Effector memory CD4-positive, alpha-beta T cell (primary cell): ENCODE results near the gene SRPRB.

Experiments used
- DNase-seq, 3 donors: peaks; one replicate each; pipeline ENCODE4 v3.0.0-alpha.2; 2020
- H3K27ac ChIP-seq: 2 replicates; pipeline ENCODE4 v1.7.0; 2013; ENCODE audit warnings: mild to moderate bottlenecking, low read length, moderate library complexity; ENCODE audit not compliant: insufficient read depth, poor library complexity, severe bottlenecking
- H3K27me3 ChIP-seq: replicated peaks from 2 replicates; pipeline ENCODE4 v1.7.0; 2013; ENCODE audit warnings: mild to moderate bottlenecking, low read length; ENCODE audit not compliant: insufficient read depth, control insufficient read depth, poor library complexity, severe bottlenecking
- H3K36me3 ChIP-seq: 2 replicates; pipeline ENCODE4 v1.7.0; 2013; ENCODE audit warnings: mild to moderate bottlenecking, low read length, moderate library complexity; ENCODE audit not compliant: control insufficient read depth, insufficient read depth
- H3K4me1 ChIP-seq: 2 replicates; pipeline ENCODE4 v1.7.0; 2013; ENCODE audit warnings: low read length, mild to moderate bottlenecking; ENCODE audit not compliant: control insufficient read depth, insufficient read depth, poor library complexity, severe bottlenecking
- H3K4me3 ChIP-seq: 2 replicates; pipeline ENCODE4 v1.7.0; 2013; ENCODE audit warnings: low read length, low read depth, mild to moderate bottlenecking; ENCODE audit not compliant: insufficient read depth, poor library complexity, severe bottlenecking
- H3K9me3 ChIP-seq: 2 replicates; pipeline ENCODE4 v1.7.0; 2013; ENCODE audit warnings: mild to moderate bottlenecking, low read length, moderate library complexity; ENCODE audit not compliant: control insufficient read depth

Gene SRPRB

GRCh38 chr3:133762539-133762938 lies 43.1 kb upstream of the SRPRB start:
- H3K27me3 ChIP-seq, result no peaks in the 10 kb centered on the region
- no peak for DNase-seq
- no peaks in the 10 kb centered on the region for H3K4me1 ChIP-seq
- no peaks in the 10 kb centered on the region for H3K36me3 ChIP-seq
- no peaks in the 10 kb centered on the region for H3K9me3 ChIP-seq
- H3K4me3 ChIP-seq, result no peak overlapping the region
- H3K27ac ChIP-seq, result no peak overlapping the region

- H3K4me3 ChIP-seq, result no peak overlapping the region
- H3K4me1 ChIP-seq, result no peaks in the 10 kb centered on the region
- H3K36me3 ChIP-seq, result no peaks in the 10 kb centered on the region
- DNase-seq, result no peak
- H3K27ac ChIP-seq, result no peak overlapping the region
- no peaks in the 10 kb centered on the region for H3K9me3 ChIP-seq
- no peaks in the 10 kb centered on the region for H3K27me3 ChIP-seq
Measured at GRCh38 chr3:133763797-133764683, 41.6 kb upstream of the SRPRB start.

GRCh38 chr3:133765256-133765655 lies 40.4 kb upstream of the SRPRB start:
- H3K36me3 ChIP-seq, result no peaks in the 10 kb centered on the region
- no peak overlapping the region for H3K27ac ChIP-seq
- no peaks in the 10 kb centered on the region for H3K4me1 ChIP-seq
- no peaks in the 10 kb centered on the region for H3K9me3 ChIP-seq
- DNase-seq, result no peak
- H3K27me3 ChIP-seq, result no peaks in the 10 kb centered on the region
- H3K4me3 ChIP-seq, result no peak overlapping the region

- no peak for DNase-seq
- no peak overlapping the region for H3K27ac ChIP-seq
- H3K4me3 ChIP-seq, result no peak overlapping the region
- H3K9me3 ChIP-seq, result no peaks in the 10 kb centered on the region
- H3K4me1 ChIP-seq, result no peaks in the 10 kb centered on the region
- H3K36me3 ChIP-seq, result no peaks in the 10 kb centered on the region
- no peaks in the 10 kb centered on the region for H3K27me3 ChIP-seq
Measured at GRCh38 chr3:133767607-133768006, 38.0 kb upstream of the SRPRB start.

- H3K27me3 ChIP-seq, result no peaks in the 10 kb centered on the region
Measured at GRCh38 chr3:133769536-133769935, 36.1 kb upstream of the SRPRB start.

GRCh38 chr3:133773732-133774131 lies 31.9 kb upstream of the SRPRB start:
- Histone ChIP-seq H3K9me3 (no peaks in the 10 kb centered on the region), H3K27ac (no peak overlapping the region), H3K27me3 (peaks cover 10% of the 10 kb centered on the region), H3K4me1 (no peaks in the 10 kb centered on the region), H3K36me3 (no peaks in the 10 kb centered on the region), H3K4me3 (no peak overlapping the region)
- DNase-seq, result no peak

More at GRCh38 chr3:133769536-133769935, 36.1 kb upstream of the SRPRB start:
- no peaks in the 10 kb centered on the region for H3K9me3 ChIP-seq
- no peaks in the 10 kb centered on the region for H3K36me3 ChIP-seq
- H3K27ac ChIP-seq, result no peak overlapping the region
- H3K4me1 ChIP-seq, result no peaks in the 10 kb centered on the region
- DNase-seq, result no peak
- no peak overlapping the region for H3K4me3 ChIP-seq

GRCh38 chr3:133775309-133775708 lies 30.3 kb upstream of the SRPRB start:
- H3K36me3 ChIP-seq, result no peaks in the 10 kb centered on the region
- H3K9me3 ChIP-seq, result no peaks in the 10 kb centered on the region
- H3K4me3 ChIP-seq, result no peak overlapping the region
- H3K27ac ChIP-seq, result no peak overlapping the region
- H3K4me1 ChIP-seq, result no peaks in the 10 kb centered on the region
- peaks cover 10% of the 10 kb centered on the region for H3K27me3 ChIP-seq
- DNase-seq, result no peak

GRCh38 chr3:133775835-133776234 lies 29.8 kb upstream of the SRPRB start:
- no peak for DNase-seq
- H3K27ac ChIP-seq, result no peak overlapping the region

GRCh38 chr3:133776794-133777438 lies 28.7 kb upstream of the SRPRB start:
- Histone ChIP-seq H3K36me3 (no peaks in the 10 kb centered on the region), H3K4me3 (no peak overlapping the region), H3K27ac (no peak overlapping the region), H3K9me3 (no peaks in the 10 kb centered on the region), H3K4me1 (no peaks in the 10 kb centered on the region), H3K27me3 (peaks cover 10% of the 10 kb centered on the region)
- no peak for DNase-seq

More at GRCh38 chr3:133775835-133776234, 29.8 kb upstream of the SRPRB start:
- Histone ChIP-seq H3K9me3 (no peaks in the 10 kb centered on the region), H3K36me3 (no peaks in the 10 kb centered on the region), H3K4me1 (no peaks in the 10 kb centered on the region), H3K4me3 (no peak overlapping the region), H3K27me3 (peaks cover 10% of the 10 kb centered on the region)
